ENCODE measurements around the gene MRM2. TPM values are rescaled to one million over a fixed set of nuclear protein-coding genes. Genes with fewer than 3 reads are reported as not detected.

The MRM2 gene
- total RNA-seq, 4 donors from 2014 or later, result 16.0 to 21.9 (median 17.8) TPM

- no peak for TF ChIP-seq EP300 (IDR thresholded peaks at IDR 0.05)
- peak in 3 of 4 experiments; percentile 83 to 89 (median 88) for TF ChIP-seq CTCF (IDR thresholded peaks at IDR 0.05)
- no peak for TF ChIP-seq POLR2AphosphoS5 (IDR thresholded peaks at IDR 0.05)
- no peak for TF ChIP-seq POLR2A (IDR thresholded peaks at IDR 0.05)
- ATAC-seq, result peak; percentile 72
- H3K4me3 ChIP-seq, result no peak overlapping the region
- no peak overlapping the region for H3K27ac ChIP-seq
- H3K4me1 ChIP-seq, result peaks cover 0 to 25% (median 9%) of the 10 kb centered on the region in 3 donors
- no peaks in the 10 kb centered on the region for H3K9me3 ChIP-seq
- peaks cover 0 to 59% of the 10 kb centered on the region in 2 donors for H3K36me3 ChIP-seq
- H3K27me3 ChIP-seq, result no peaks in the 10 kb centered on the region
- 60 to 78% methylated on average over 1 of the region's 21 CpGs for WGBS, 2 donors (ENCODE audit: low coverage in 1 of 2)
Measured at GRCh38 chr7:2209146-2209960, 32.7 kb downstream of the MRM2 start.

- Histone ChIP-seq H3K36me3 (peaks cover 0 to 53% of the 10 kb centered on the region in 2 donors), H3K4me1 (peaks cover 0 to 31% (median 15%) of the 10 kb centered on the region in 3 donors), H3K9me3 (no peaks in the 10 kb centered on the region), H3K27ac (no peak overlapping the region), H3K4me3 (no peak overlapping the region), H3K27me3 (no peaks in the 10 kb centered on the region)
- 78 to 93% methylated on average over 3 to 6 of the region's 16 CpGs for WGBS, 2 donors (ENCODE audit: low coverage in 1 of 2)
- no peak for ATAC-seq
- TF ChIP-seq POLR2A (IDR thresholded peaks at IDR 0.05) (no peak), CTCF (IDR thresholded peaks at IDR 0.05) (no peak), EP300 (IDR thresholded peaks at IDR 0.05) (no peak)
Measured at GRCh38 chr7:2208712-2209111, 33.3 kb downstream of the MRM2 start.

- Histone ChIP-seq H3K9me3 (no peaks in the 10 kb centered on the region), H3K27ac (peak overlapping the region in 2 of 4 donors; percentile 42 to 59), H3K36me3 (peaks cover 0 to 28% of the 10 kb centered on the region in 2 donors), H3K4me1 (peaks cover 0 to 44% (median 18%) of the 10 kb centered on the region in 3 donors), H3K4me3 (no peak overlapping the region), H3K27me3 (no peaks in the 10 kb centered on the region)
- 29 to 93% methylated on average over 6 to 16 of the region's 16 CpGs for WGBS, 2 donors (ENCODE audit: low coverage in 1 of 2)
- no peak for TF ChIP-seq POLR2AphosphoS5 (IDR thresholded peaks at IDR 0.05)
- TF ChIP-seq POLR2A (IDR thresholded peaks at IDR 0.05), result no peak
- no peak for TF ChIP-seq EP300 (IDR thresholded peaks at IDR 0.05)
- no peak for TF ChIP-seq CTCF (IDR thresholded peaks at IDR 0.05)
- no peak for ATAC-seq
Measured at GRCh38 chr7:2205036-2205780, 36.8 kb downstream of the MRM2 start.

GRCh38 chr7:2204446-2204845 is 37.6 kb downstream of the MRM2 start:
- no peak for ATAC-seq
- H3K9me3 ChIP-seq, result no peaks in the 10 kb centered on the region
- peaks cover 0 to 36% of the 10 kb centered on the region in 2 donors for H3K36me3 ChIP-seq
- TF ChIP-seq EP300 (IDR thresholded peaks at IDR 0.05), result no peak
- no peak overlapping the region for H3K4me3 ChIP-seq
- H3K4me1 ChIP-seq, result peaks cover 0 to 39% (median 16%) of the 10 kb centered on the region in 3 donors
- 98% methylated on average over 11 of the region's 11 CpGs; no CpG with 5 or more reads in 1 of the 2 donors for WGBS, 2 donors (ENCODE audit: low coverage in 1 of 2)
- peak overlapping the region in 3 of 4 donors; percentile 26 to 59 (median 38) for H3K27ac ChIP-seq
- no peaks in the 10 kb centered on the region for H3K27me3 ChIP-seq

GRCh38 chr7:2203766-2204300 is 38.2 kb downstream of the MRM2 start:
- Histone ChIP-seq H3K4me3 (no peak overlapping the region), H3K4me1 (peaks cover 0 to 35% (median 14%) of the 10 kb centered on the region in 3 donors), H3K36me3 (peaks cover 0 to 42% of the 10 kb centered on the region in 2 donors), H3K27ac (peak overlapping the region in 3 of 4 donors; percentile 26 to 59 (median 38)), H3K27me3 (no peaks in the 10 kb centered on the region), H3K9me3 (no peaks in the 10 kb centered on the region)
- TF ChIP-seq POLR2A (IDR thresholded peaks at IDR 0.05), result no peak
- no peak for TF ChIP-seq EP300 (IDR thresholded peaks at IDR 0.05)
- TF ChIP-seq CTCF (IDR thresholded peaks at IDR 0.05), result no peak
- TF ChIP-seq POLR2AphosphoS5 (IDR thresholded peaks at IDR 0.05), result peak; percentile 57
- WGBS, 2 donors (ENCODE audit: low coverage in 1 of 2), result 17 to 19% methylated on average over 7 of the region's 13 CpGs
- ATAC-seq, result peak; percentile 33

Measured in gastroesophageal sphincter (tissue), 4 donors.